ENCODE data around the gene APLN. TPM values are rescaled to one million over a fixed set of nuclear protein-coding genes. Genes with fewer than 3 reads are reported as not detected.

APLN gene
- total RNA-seq, 1 experiment from 2014 or later = 8.5 TPM

DNA sequence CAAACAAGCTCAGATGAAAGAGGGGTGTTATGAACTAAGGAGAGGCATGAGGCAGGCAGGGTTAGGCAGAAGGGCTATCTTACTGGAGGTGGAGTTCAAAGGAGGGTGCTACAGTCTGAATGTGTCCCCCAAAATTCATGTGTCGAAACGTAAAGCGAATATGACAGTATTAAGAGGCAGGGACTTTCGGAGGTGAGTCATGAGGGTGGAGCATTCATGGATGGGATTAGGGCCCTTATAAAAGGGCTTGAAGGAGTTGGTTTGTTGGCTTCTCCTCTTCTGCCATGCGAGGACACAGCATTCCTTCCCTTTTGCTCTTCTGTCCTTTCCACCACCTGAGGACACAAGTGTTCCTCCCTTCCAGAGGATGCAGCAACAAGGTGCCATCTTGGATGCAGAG lies 22.9 kb downstream of the APLN start:
- no peak overlapping the region for H2AFZ ChIP-seq (ENCODE audit: low read length)
- H3K27ac ChIP-seq (ENCODE audit: low read length) = no peak overlapping the region
- H3K27me3 ChIP-seq (ENCODE audit: low read length) = no peaks in the 10 kb centered on the region
- H3K9me3 ChIP-seq (ENCODE audit: low read length) = no peaks in the 10 kb centered on the region
- ChIA-PET CTCF (no interaction called here), POLR2A (ENCODE audit: unreplicated experiment) (no interaction called here)
- BruUV-seq (replicated peaks) = no TSS peak
- H3K9me2 ChIP-seq (replicated peaks; ENCODE audit: low read length) = no peaks in the 10 kb centered on the region
- H4K20me1 ChIP-seq (ENCODE audit: low read length) = no peaks in the 10 kb centered on the region
- H3K9ac ChIP-seq (ENCODE audit: low read length) = no peak overlapping the region
- H3K36me3 ChIP-seq (ENCODE audit: low read depth, low read length) = no peaks in the 10 kb centered on the region
- intact Hi-C loops (cut with micrococcal nuclease) = loop anchor here (10.0 kb wide), 1 partner anchor 193 kb away; no protein-coding TSS in a partner anchor
- DNase-seq (no peak), ATAC-seq (no peak)
- no peak overlapping the region for H3K4me2 ChIP-seq (ENCODE audit: low read length)
- no peak for TF ChIP-seq EZH2phosphoT487 (IDR thresholded peaks at IDR 0.05; ENCODE audit: borderline replicate concordance, low read length)
- TF ChIP-seq EZH2 (IDR thresholded peaks at IDR 0.05; ENCODE audit: low read length, unreplicated experiment) = no peak
- TF ChIP-seq, protein P1, sequence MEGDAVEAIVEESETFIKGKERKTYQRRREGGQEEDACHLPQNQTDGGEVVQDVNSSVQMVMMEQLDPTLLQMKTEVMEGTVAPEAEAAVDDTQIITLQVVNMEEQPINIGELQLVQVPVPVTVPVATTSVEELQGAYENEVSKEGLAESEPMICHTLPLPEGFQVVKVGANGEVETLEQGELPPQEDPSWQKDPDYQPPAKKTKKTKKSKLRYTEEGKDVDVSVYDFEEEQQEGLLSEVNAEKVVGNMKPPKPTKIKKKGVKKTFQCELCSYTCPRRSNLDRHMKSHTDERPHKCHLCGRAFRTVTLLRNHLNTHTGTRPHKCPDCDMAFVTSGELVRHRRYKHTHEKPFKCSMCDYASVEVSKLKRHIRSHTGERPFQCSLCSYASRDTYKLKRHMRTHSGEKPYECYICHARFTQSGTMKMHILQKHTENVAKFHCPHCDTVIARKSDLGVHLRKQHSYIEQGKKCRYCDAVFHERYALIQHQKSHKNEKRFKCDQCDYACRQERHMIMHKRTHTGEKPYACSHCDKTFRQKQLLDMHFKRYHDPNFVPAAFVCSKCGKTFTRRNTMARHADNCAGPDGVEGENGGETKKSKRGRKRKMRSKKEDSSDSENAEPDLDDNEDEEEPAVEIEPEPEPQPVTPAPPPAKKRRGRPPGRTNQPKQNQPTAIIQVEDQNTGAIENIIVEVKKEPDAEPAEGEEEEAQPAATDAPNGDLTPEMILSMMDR (conservative IDR thresholded peaks at IDR 0.05; ENCODE audit: low read depth, low read length) = no peak
- H3K4me1 ChIP-seq (ENCODE audit: insufficient read depth, low read length) = no peaks in the 10 kb centered on the region
- H3K4me3 ChIP-seq (ENCODE audit: low read length) = no peak overlapping the region
- H3K79me2 ChIP-seq (ENCODE audit: low read length) = no peaks in the 10 kb centered on the region
- H3F3A ChIP-seq (ENCODE audit: low read length, unreplicated experiment) = no peaks in the 10 kb centered on the region

DNA sequence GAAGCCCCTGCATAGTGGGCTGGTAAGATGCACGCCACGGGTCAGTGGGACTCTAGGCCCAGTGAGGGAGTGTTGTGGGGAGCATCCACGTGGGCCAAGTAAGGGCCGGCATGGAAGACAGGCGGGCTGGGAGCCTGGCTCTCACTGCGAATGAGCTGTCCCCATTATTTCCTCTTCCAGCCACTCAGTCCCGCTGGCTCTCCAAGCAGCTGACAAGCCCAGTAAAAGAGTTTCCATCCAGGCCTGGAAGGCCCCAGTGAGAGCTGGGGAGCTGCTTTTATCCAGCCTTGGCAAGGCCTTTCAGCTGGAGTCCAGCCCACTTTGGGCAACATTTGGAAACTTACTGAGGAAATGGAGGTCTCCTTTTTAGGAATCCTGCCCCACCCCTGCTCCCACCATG lies 24.9 kb downstream of the APLN start:
- Histone ChIP-seq H3F3A (ENCODE audit: low read length, unreplicated experiment) (no peaks in the 10 kb centered on the region), H4K20me1 (ENCODE audit: low read length) (no peaks in the 10 kb centered on the region), H3K27me3 (ENCODE audit: low read length) (no peaks in the 10 kb centered on the region), H3K4me3 (ENCODE audit: low read length) (no peak overlapping the region), H3K27ac (ENCODE audit: low read length) (no peak overlapping the region), H2AFZ (ENCODE audit: low read length) (no peak overlapping the region), H3K4me1 (ENCODE audit: insufficient read depth, low read length) (no peaks in the 10 kb centered on the region), H3K79me2 (ENCODE audit: low read length) (no peaks in the 10 kb centered on the region), H3K36me3 (ENCODE audit: low read depth, low read length) (no peaks in the 10 kb centered on the region), H3K9me2 (replicated peaks; ENCODE audit: low read length) (no peaks in the 10 kb centered on the region), H3K4me2 (ENCODE audit: low read length) (no peak overlapping the region), H3K9ac (ENCODE audit: low read length) (no peak overlapping the region), H3K9me3 (ENCODE audit: low read length) (no peaks in the 10 kb centered on the region)
- no peak for TF ChIP-seq EZH2 (IDR thresholded peaks at IDR 0.05; ENCODE audit: low read length, unreplicated experiment)
- TF ChIP-seq EZH2phosphoT487 (IDR thresholded peaks at IDR 0.05; ENCODE audit: borderline replicate concordance, low read length) = no peak
- TF ChIP-seq, protein P1 (conservative IDR thresholded peaks at IDR 0.05; ENCODE audit: low read depth, low read length) = no peak
- intact Hi-C loops (cut with micrococcal nuclease) = loop anchor here (10.0 kb wide), 1 partner anchor 195 kb away; no protein-coding TSS in a partner anchor
- CTCF ChIA-PET = no interaction called here
- DNase-seq (no peak), ATAC-seq (no peak)
- BruUV-seq (replicated peaks) = no TSS peak
- POLR2A ChIA-PET (ENCODE audit: unreplicated experiment) = no interaction called here

DNA sequence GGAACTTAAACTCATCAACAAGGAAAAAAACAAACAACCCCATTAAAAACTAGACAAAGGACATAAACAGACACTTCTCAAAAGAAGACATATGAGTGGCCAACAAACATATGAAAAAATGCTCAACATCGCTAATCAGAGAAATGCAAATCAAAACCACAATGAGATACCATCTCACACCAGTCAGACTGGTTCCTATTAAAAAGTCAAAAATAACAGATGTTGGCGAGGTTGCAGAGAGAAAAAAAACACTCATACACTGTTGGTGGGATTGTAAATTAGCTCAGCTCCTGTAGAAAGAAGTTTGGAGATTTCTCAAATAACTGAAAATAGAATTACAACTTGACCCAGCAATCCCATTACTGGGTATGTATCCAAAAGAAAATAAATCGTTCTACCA lies 28.7 kb downstream of the APLN start:
- Histone ChIP-seq H3K4me2 (ENCODE audit: low read length) (no peak overlapping the region), H3K36me3 (ENCODE audit: low read depth, low read length) (no peaks in the 10 kb centered on the region), H3K4me1 (ENCODE audit: insufficient read depth, low read length) (no peaks in the 10 kb centered on the region), H3K27me3 (ENCODE audit: low read length) (no peaks in the 10 kb centered on the region), H2AFZ (ENCODE audit: low read length) (no peak overlapping the region), H3K27ac (ENCODE audit: low read length) (no peak overlapping the region), H4K20me1 (ENCODE audit: low read length) (no peaks in the 10 kb centered on the region), H3K9me3 (ENCODE audit: low read length) (no peaks in the 10 kb centered on the region), H3K9me2 (replicated peaks; ENCODE audit: low read length) (no peaks in the 10 kb centered on the region), H3K79me2 (ENCODE audit: low read length) (no peaks in the 10 kb centered on the region), H3K4me3 (ENCODE audit: low read length) (no peak overlapping the region), H3K9ac (ENCODE audit: low read length) (no peak overlapping the region), H3F3A (ENCODE audit: low read length, unreplicated experiment) (no peaks in the 10 kb centered on the region)
- CTCF ChIA-PET = no interaction called here
- POLR2A ChIA-PET (ENCODE audit: unreplicated experiment) = no interaction called here
- no peak for ATAC-seq
- intact Hi-C loops (cut with micrococcal nuclease) = no loop called here
- peak; percentile 29 for DNase-seq
- TF ChIP-seq, protein P1 (conservative IDR thresholded peaks at IDR 0.05; ENCODE audit: low read depth, low read length) = no peak
- no peak for TF ChIP-seq EZH2 (IDR thresholded peaks at IDR 0.05; ENCODE audit: low read length, unreplicated experiment)
- BruUV-seq (replicated peaks) = no TSS peak
